Anterior cingulate cortex (tissue), 58 donors: ENCODE data around the gene C5orf22.

Source experiments
- DNase-seq, 58 donors: peaks; one replicate each; lab custom pipeline; 2025; lab: John Stamatoyannopoulos, UW

Gene C5orf22

GRCh38 chr5:31598640-31599611, 66.8 kb downstream of the C5orf22 start:
- DNase-seq = no peak

GRCh38 chr5:31602305-31602704, 70.2 kb downstream of the C5orf22 start:
- peak in 1 of 58 donors; percentile 48 for DNase-seq

- no peak for DNase-seq
Measured at GRCh38 chr5:31604240-31604639, 72.1 kb downstream of the C5orf22 start.

GRCh38 chr5:31604644-31605043, 72.5 kb downstream of the C5orf22 start:
- DNase-seq = no peak
